Measurements from ENCODE around the gene CCDC171.

The CCDC171 gene

DNA sequence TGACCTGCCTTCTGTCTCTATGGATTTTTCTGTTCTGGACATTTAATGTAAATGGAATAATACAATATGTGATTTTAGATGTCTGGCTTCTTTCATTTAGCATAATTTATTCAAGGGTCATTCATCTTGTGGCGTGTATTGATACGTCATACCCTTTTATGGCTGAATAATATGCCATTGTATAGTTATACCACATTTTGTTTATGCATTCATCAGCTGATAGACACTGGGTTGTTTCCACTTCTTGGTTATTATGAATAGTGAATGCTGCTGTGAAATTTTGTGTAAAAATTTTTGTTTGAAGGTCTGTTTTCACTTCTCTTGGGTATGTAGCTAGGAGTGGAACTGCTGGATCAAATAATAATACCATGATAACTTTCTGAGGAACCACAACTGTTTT is 298.9 kb downstream of the CCDC171 start:
- no peaks in the 10 kb centered on the region for H3K27me3 ChIP-seq (ENCODE audit: control insufficient read depth, insufficient read depth, low read length)
- no peak overlapping the region for H3K9ac ChIP-seq (ENCODE audit: low read depth, low read length)
- no peaks in the 10 kb centered on the region for H3K36me3 ChIP-seq (ENCODE audit: control insufficient read depth, insufficient read depth, low read length)
- H3K9me3 ChIP-seq (ENCODE audit: control insufficient read depth, insufficient read depth, low read length): no peaks in the 10 kb centered on the region
- no peak overlapping the region for H3K4me3 ChIP-seq (ENCODE audit: low read depth, low read length)
- H3K4me1 ChIP-seq (ENCODE audit: control insufficient read depth, insufficient read depth, low read length): no peaks in the 10 kb centered on the region

DNA sequence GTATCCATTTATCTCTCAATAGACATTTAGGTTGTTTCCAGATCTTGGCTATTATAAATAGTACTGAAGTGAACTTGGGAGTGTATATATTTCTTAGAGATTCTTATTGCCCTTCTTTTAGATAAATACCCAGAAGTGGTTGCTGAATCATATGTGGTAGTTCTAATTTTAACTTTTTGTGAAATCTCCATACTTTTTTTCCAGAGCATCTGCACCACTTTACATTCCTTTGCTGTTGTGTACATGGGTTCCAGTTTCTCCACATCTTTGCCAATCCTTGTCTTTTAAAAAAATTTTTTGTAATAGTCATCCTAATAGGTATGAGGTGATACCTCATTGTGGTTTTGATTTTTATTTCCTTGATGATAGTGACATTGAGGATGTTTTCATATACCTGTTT is 303.7 kb downstream of the CCDC171 start:
- Histone ChIP-seq H3K4me1 (ENCODE audit: control insufficient read depth, insufficient read depth, low read length) (no peaks in the 10 kb centered on the region), H3K36me3 (ENCODE audit: control insufficient read depth, insufficient read depth, low read length) (no peaks in the 10 kb centered on the region), H3K9ac (ENCODE audit: low read depth, low read length) (no peak overlapping the region), H3K4me3 (ENCODE audit: low read depth, low read length) (no peak overlapping the region), H3K27me3 (ENCODE audit: control insufficient read depth, insufficient read depth, low read length) (no peaks in the 10 kb centered on the region), H3K9me3 (ENCODE audit: control insufficient read depth, insufficient read depth, low read length) (no peaks in the 10 kb centered on the region)

DNA sequence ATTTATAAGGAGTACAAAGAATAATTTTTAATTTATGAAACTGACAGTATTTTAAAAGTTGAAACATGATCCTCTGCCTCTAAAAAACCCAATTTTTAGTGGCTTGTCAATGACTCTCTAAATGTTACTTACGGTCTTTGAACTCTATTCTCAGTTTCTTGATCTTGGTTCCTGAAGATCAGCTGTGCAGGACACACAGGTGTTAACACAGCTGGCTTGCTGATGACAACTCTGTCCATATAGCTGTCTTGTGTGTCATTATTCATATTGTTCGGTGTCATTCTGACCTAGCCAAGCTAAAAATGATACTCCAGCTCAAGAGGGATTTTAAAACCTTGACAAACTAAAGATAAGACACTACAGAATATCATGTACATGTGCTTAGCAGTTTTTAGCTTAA is 314.5 kb downstream of the CCDC171 start:
- Histone ChIP-seq H3K27me3 (ENCODE audit: control insufficient read depth, insufficient read depth, low read length) (no peaks in the 10 kb centered on the region), H3K4me3 (ENCODE audit: low read depth, low read length) (no peak overlapping the region), H3K36me3 (ENCODE audit: control insufficient read depth, insufficient read depth, low read length) (no peaks in the 10 kb centered on the region), H3K9me3 (ENCODE audit: control insufficient read depth, insufficient read depth, low read length) (no peaks in the 10 kb centered on the region), H3K9ac (ENCODE audit: low read depth, low read length) (no peak overlapping the region), H3K4me1 (ENCODE audit: control insufficient read depth, insufficient read depth, low read length) (no peaks in the 10 kb centered on the region)

DNA sequence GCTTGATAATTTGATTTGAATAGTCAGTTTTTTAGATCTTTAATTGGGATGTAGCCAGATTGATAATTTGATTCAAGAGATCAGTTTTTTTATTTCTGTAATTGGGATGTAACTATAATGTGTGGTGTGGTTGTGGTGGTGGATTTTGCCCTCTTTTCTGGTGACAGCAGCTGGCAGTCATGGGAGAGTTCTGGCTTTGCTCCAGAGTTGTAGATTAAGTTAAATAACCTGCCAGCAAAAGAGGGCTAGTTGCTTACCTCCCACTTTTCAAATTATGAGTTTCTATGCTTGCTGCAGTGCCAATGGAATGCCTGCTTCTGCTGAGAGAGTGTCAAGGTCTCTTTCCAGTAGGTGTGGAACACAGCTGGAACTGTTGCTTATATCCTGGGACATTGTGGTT is 315.1 kb downstream of the CCDC171 start:
- Histone ChIP-seq H3K36me3 (ENCODE audit: control insufficient read depth, insufficient read depth, low read length) (no peaks in the 10 kb centered on the region), H3K9me3 (ENCODE audit: control insufficient read depth, insufficient read depth, low read length) (no peaks in the 10 kb centered on the region), H3K27me3 (ENCODE audit: control insufficient read depth, insufficient read depth, low read length) (no peaks in the 10 kb centered on the region), H3K4me3 (ENCODE audit: low read depth, low read length) (no peak overlapping the region), H3K4me1 (ENCODE audit: control insufficient read depth, insufficient read depth, low read length) (no peaks in the 10 kb centered on the region), H3K9ac (ENCODE audit: low read depth, low read length) (no peak overlapping the region)

DNA sequence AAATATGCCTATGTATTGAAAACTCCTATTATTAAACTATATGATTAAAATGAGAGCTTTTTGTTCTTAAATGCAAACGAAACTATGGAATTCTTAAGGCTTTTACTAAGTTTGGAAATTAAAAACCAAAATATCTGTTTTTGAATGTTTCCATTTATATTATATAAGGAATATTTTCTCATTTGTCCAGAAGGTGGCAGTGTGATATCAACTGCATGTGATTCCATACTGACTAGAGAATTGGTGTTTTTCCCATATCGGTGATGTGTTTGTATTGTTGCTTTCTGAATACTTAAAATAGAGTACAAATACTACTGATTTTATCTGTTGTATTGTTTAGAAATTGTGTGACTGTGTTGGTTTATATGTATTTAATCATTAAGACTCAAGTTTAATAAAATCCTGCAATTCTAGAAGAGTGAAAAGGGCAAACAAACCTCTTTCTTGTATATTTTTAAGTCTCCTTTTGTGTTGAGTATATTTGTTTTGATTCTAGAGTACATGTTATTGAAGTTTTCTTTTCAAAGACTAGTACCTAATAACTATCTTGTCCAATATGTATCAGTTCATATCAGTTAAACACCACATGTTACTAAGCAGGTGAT is 320.8 kb downstream of the CCDC171 start:
- H3K4me1 ChIP-seq (ENCODE audit: control insufficient read depth, insufficient read depth, low read length): no peaks in the 10 kb centered on the region
- H3K27me3 ChIP-seq (ENCODE audit: control insufficient read depth, insufficient read depth, low read length): no peaks in the 10 kb centered on the region
- H3K9me3 ChIP-seq (ENCODE audit: control insufficient read depth, insufficient read depth, low read length): no peaks in the 10 kb centered on the region
- H3K36me3 ChIP-seq (ENCODE audit: control insufficient read depth, insufficient read depth, low read length): no peaks in the 10 kb centered on the region
- no peak overlapping the region for H3K9ac ChIP-seq (ENCODE audit: low read depth, low read length)
- H3K4me3 ChIP-seq (ENCODE audit: low read depth, low read length): no peak overlapping the region

DNA sequence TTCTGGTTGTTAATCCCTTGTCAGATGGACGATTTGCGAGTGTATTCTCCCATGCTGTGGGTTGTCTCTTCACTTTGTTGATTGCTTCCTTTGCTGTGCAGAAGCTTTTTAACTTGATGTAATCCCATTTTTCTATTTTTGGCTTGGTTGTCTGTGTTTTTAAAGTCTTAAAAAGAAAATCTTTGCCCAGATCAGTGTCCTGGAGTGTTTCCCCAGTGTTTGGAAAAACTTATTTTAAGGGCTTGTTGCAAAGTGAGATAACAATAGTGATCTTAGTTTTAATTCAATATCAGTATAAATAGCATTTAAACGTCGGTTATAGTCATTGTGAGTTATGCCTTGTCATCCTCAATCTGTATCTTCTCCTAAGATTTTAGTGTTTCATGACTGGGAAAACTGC is 329.5 kb downstream of the CCDC171 start:
- Histone ChIP-seq H3K36me3 (ENCODE audit: control insufficient read depth, insufficient read depth, low read length) (no peaks in the 10 kb centered on the region), H3K27me3 (ENCODE audit: control insufficient read depth, insufficient read depth, low read length) (no peaks in the 10 kb centered on the region)

DNA sequence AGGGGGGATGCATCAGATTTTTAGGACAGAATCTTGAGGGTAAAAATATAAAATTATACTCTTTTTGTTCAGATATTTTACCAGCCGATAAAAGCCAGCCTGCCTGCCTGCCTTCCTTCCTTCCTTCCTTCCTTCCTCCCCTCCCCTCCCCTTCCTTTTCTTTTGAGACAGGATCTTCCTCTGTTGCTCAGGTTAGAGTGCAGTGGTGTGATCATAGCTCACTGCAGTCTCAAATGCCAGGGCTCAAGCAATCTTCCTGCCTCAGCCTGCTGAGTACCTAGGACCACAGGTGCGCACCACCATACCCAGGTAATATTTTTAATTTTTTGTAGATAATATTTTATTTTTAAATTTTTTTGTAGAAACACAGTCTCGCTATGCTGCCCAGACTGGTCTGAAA is 330.0 kb downstream of the CCDC171 start:
- Histone ChIP-seq H3K4me3 (ENCODE audit: low read depth, low read length) (no peak overlapping the region), H3K36me3 (ENCODE audit: control insufficient read depth, insufficient read depth, low read length) (no peaks in the 10 kb centered on the region), H3K27me3 (ENCODE audit: control insufficient read depth, insufficient read depth, low read length) (no peaks in the 10 kb centered on the region), H3K9ac (ENCODE audit: low read depth, low read length) (no peak overlapping the region), H3K4me1 (ENCODE audit: control insufficient read depth, insufficient read depth, low read length) (no peaks in the 10 kb centered on the region), H3K9me3 (ENCODE audit: control insufficient read depth, insufficient read depth, low read length) (no peaks in the 10 kb centered on the region)

More for the DNA sequence above, 329.5 kb downstream of the CCDC171 start:
- no peaks in the 10 kb centered on the region for H3K9me3 ChIP-seq (ENCODE audit: control insufficient read depth, insufficient read depth, low read length)
- no peak overlapping the region for H3K4me3 ChIP-seq (ENCODE audit: low read depth, low read length)
- no peaks in the 10 kb centered on the region for H3K4me1 ChIP-seq (ENCODE audit: control insufficient read depth, insufficient read depth, low read length)
- H3K9ac ChIP-seq (ENCODE audit: low read depth, low read length): no peak overlapping the region

DNA sequence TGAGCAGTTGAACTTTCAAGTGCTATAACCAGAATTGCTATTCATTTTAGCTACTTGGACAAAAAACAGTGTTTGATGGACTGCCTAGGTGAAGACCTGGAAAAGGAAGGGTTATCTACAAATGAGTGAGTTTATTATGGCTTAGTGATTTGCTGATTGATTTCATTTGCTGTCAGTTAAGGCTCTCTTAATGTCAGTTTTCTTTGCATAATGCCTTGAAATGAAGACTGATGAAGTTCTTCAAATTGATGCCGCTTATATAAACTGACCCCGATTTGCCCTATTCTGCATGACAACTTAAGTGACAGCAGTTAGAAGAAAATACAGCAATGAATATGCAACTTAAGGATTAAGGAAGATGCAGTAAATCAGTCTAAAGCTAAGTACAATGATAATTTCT is 332.6 kb downstream of the CCDC171 start:
- H3K9ac ChIP-seq (ENCODE audit: low read depth, low read length): no peak overlapping the region
- H3K27me3 ChIP-seq (ENCODE audit: control insufficient read depth, insufficient read depth, low read length): no peaks in the 10 kb centered on the region
- H3K4me3 ChIP-seq (ENCODE audit: low read depth, low read length): no peak overlapping the region
- no peaks in the 10 kb centered on the region for H3K4me1 ChIP-seq (ENCODE audit: control insufficient read depth, insufficient read depth, low read length)
- no peaks in the 10 kb centered on the region for H3K36me3 ChIP-seq (ENCODE audit: control insufficient read depth, insufficient read depth, low read length)
- no peaks in the 10 kb centered on the region for H3K9me3 ChIP-seq (ENCODE audit: control insufficient read depth, insufficient read depth, low read length)

DNA sequence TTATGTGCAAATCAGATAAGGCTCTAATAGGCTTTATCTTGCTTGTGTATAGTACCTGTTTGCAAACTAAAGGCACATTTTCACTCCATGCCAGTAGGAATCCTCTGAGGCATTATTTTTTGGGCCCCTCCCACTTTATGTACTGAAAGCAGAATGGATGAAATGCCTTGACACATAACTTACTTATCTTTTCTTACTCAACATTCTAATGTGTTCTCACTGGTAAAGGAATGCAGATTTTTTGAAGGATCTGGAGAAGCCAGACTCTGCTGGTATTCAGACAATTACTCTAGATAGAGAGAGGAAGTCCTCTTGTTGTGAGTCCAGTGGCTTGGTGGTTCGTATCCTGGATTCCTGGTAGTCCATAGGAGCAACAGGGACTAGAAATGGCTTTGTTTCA is 336.7 kb downstream of the CCDC171 start:
- H3K4me3 ChIP-seq (ENCODE audit: low read depth, low read length): no peak overlapping the region
- no peaks in the 10 kb centered on the region for H3K4me1 ChIP-seq (ENCODE audit: control insufficient read depth, insufficient read depth, low read length)
- H3K27me3 ChIP-seq (ENCODE audit: control insufficient read depth, insufficient read depth, low read length): no peaks in the 10 kb centered on the region
- no peaks in the 10 kb centered on the region for H3K9me3 ChIP-seq (ENCODE audit: control insufficient read depth, insufficient read depth, low read length)
- H3K36me3 ChIP-seq (ENCODE audit: control insufficient read depth, insufficient read depth, low read length): no peaks in the 10 kb centered on the region
- no peak overlapping the region for H3K9ac ChIP-seq (ENCODE audit: low read depth, low read length)

DNA sequence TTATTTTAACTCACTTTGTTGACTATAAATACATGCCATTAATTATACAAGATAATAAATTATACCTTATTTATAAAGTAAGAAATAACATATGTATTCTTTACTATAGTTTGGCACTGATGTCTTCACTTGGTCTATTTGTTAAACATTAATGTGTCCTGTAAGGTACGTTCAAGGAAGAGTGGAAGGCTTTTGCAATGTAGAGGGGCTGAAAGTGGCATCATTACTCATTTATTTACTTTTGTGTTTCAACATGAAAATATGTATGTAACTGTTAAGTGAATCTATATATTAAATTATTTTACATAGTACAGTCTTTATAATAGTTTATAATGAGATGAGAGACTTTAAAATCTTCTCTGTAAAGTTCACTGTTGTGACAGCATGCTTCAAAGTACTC is 348.7 kb downstream of the CCDC171 start:
- H3K9me3 ChIP-seq (ENCODE audit: control insufficient read depth, insufficient read depth, low read length): no peaks in the 10 kb centered on the region
- H3K4me3 ChIP-seq (ENCODE audit: low read depth, low read length): no peak overlapping the region
- H3K27me3 ChIP-seq (ENCODE audit: control insufficient read depth, insufficient read depth, low read length): no peaks in the 10 kb centered on the region
- H3K36me3 ChIP-seq (ENCODE audit: control insufficient read depth, insufficient read depth, low read length): no peaks in the 10 kb centered on the region
- no peak overlapping the region for H3K9ac ChIP-seq (ENCODE audit: low read depth, low read length)
- H3K4me1 ChIP-seq (ENCODE audit: control insufficient read depth, insufficient read depth, low read length): no peaks in the 10 kb centered on the region

DNA sequence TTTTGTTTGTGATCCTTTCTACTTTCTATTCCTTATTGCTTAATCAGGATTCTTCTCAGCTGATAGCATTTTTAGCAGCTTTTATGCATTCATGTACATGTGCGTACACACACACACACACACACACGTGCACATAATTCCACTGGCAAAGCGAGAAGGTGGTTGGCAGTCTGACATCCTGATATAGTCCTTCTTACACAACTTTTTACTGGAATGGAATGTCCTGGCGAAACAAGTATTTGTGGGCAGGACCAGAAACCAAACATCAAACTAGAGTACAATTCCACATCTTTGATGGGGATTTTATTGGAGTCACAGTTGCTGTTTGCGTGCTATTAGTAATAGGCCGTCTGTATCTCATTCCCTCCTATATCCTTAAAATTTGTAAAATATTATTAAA is 356.5 kb downstream of the CCDC171 start:
- Histone ChIP-seq H3K9me3 (ENCODE audit: control insufficient read depth, insufficient read depth, low read length) (no peaks in the 10 kb centered on the region), H3K36me3 (ENCODE audit: control insufficient read depth, insufficient read depth, low read length) (no peaks in the 10 kb centered on the region), H3K9ac (ENCODE audit: low read depth, low read length) (no peak overlapping the region), H3K27me3 (ENCODE audit: control insufficient read depth, insufficient read depth, low read length) (no peaks in the 10 kb centered on the region), H3K4me3 (ENCODE audit: low read depth, low read length) (no peak overlapping the region), H3K4me1 (ENCODE audit: control insufficient read depth, insufficient read depth, low read length) (no peaks in the 10 kb centered on the region)

DNA sequence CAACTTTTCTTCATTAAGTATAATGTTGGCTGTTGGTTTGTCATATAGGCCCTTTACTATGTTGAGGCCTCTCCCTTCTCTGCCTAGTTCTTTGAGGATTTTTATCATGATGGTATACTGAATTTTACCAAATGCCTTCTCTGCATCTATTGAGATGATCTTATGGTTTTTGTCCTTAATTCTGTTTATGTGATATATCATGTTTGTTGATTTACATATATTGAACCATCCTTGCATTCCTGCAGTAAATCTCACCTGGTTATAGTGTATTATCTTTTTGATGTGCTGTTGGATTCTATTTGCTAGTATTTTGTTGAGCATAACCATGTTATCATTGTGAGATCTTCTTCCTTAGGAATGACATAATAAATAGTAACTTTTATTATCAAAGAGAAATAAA is 362.9 kb downstream of the CCDC171 start:
- H3K9ac ChIP-seq (ENCODE audit: low read depth, low read length): no peak overlapping the region
- no peaks in the 10 kb centered on the region for H3K36me3 ChIP-seq (ENCODE audit: control insufficient read depth, insufficient read depth, low read length)
- H3K4me3 ChIP-seq (ENCODE audit: low read depth, low read length): no peak overlapping the region
- no peaks in the 10 kb centered on the region for H3K4me1 ChIP-seq (ENCODE audit: control insufficient read depth, insufficient read depth, low read length)
- no peaks in the 10 kb centered on the region for H3K9me3 ChIP-seq (ENCODE audit: control insufficient read depth, insufficient read depth, low read length)
- no peaks in the 10 kb centered on the region for H3K27me3 ChIP-seq (ENCODE audit: control insufficient read depth, insufficient read depth, low read length)

Measured in iPS-15b (cell line).